NCI-H1417 (cell line): ENCODE data around the gene GARIN3.
"Not testable (repeated sequence)": the region's sequence is repeated elsewhere in the genome, so short reads cannot be mapped to it uniquely, and the experiment has no call there.

ENCODE experiments used
- DNase-seq, 3 experiments: peaks; one replicate each; lab custom pipeline; 2025; lab: John Stamatoyannopoulos, UW

The GARIN3 gene

DNA sequence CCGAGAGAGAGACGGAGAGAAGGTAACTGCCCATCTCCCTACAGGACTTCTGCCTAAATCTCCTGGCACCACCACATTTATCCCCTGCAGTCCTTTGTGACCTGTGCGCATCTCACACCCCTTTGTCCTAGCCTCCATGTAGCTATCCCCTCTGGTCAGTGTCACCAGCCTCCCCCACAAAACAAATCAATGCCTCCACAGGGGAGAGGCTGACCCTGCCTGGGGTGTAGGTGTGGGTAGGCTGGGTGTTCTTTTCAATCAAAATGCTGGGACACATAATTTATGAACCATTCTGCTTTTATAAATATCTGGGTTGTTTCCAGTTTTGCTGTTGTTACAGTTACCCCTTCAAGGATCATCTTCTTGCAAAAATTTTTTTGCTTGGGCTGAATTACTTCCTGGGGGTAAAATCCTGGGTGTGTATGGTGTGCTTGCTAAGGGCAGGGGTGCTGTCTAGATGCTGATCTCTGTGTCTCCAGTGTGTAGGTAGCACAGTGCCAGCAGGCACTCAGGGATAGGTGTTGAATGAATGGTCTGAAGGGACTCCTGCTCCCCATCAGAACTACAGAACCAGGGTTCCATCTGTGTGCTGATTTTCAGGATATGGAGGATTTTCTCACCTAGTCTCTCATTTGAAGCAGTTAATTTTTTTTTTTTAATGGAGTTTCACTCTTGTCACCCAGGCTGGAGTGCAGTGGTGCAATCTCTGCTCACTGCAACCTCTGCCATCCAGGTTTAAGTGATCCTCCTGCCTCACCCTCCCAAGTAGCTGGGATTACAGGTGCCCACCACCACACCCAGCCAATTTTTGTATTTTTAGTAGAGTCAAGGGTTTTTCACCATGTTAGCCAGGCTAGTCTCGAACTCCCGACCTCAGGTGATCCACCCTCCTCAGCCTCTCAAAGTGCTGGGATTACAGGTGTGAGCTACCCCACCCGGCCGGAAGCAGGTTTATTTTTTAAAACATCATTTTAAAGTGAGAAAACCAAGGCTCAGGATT lies at the start of gene GARIN3:
Gene GARIN3 (minus strand): TSS at position 51 of the 1,000 bp plus-strand sequence. CDS start 96 bp downstream, outside the sequence.
- no peak for DNase-seq

DNA sequence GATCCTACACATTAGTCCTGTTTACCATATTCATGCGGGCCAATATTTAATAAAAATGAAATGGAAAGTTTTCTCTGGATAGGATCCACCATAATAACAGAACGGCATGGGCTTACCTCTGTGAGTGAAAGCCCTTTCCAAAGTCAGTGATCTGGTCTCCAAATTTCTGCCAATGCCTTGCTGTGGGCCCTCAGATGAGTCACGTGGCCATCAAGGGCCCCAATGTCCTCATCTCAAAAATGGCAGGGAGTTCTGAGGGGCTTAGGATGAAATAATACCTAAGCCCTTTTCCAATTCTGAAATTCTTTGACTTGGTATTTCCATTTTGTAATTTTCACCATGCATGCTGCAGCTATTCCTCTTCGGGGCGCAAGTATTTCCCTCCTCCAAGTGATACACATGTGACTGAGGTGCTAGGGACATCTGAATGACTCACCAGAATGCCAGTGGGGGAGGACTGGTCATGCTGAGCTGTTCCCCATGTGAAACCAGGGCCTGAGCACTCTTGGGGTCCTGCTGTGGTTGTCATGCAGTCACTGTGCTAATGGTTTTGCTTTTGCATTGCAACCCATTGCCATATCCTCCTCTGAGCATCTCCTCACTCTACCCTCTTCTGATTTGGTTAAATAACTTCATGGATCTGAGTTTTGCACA lies 49.6 kb upstream of the GARIN3 start:
- no peak for DNase-seq

DNA sequence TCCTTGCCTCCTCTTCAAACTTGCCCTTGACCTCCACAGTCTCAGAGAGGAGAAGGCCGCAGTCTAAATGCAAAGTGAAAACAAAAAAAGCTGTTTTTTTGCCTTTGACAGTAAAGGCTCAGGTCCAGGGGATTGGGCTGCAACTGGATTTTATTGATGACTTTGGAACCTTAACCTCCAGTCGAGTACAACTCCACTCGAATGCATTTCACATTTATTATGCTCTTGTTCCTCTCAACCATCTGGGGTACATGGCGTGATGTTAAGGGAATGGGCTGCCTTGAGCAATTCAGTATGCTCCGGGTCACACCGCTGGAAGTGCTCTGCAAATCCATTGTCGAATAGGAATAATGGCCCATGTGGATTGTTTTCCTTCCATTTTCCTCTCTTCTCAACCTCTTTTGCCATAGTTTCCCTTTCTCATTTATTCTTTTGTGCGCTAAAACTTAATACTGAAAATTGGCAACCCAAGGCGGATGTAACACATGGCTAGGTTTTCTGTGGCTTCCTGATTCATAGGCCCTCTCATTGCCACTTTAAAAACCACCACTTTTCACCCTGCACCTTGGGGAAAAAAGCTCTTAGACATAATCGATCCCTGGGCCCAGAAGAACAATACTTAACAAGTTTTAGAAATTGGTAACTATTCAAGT lies 48.9 kb upstream of the GARIN3 start:
- no peak for DNase-seq

DNA sequence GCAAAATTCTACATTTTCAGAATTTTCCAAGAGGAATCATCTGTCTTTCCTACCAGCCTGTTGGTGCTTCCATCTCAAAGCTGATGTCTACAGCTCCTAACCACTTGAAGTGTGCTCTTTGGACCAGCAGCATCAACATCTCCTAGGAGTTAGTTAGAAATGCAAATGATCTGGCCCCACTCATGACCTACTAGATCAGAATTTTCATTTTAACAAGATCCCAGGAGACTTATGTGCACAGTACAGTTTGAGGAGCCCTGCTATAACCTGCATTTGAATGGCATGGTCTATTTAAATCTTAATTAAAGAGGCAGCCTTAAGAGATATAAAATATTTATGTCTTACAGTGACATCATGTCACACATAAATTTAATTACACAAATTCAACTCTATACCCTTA lies 48.4 kb upstream of the GARIN3 start:
- no peak for DNase-seq

- no peak for DNase-seq
Measured at GRCh38 chr5:157213527-157214243, 47.6 kb upstream of the GARIN3 start.

DNA sequence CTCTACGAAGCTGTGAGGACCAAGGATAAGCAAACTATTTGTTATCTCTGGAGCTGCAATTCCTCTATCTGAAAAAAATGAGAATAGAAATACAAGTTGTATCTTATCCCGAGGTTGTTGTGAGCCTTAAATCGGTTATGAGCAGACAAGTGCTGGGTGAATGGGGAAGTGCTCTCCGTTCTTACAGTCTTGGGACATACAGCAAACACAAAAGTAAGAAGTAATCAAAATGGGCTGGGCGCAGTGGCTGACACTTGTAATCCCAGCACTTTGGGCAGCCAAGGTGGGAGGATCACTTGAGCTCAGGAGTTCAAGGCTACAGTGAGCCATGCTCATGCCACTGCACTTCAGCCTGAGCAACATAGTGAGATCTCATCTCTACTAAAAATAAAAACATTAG lies 46.2 kb upstream of the GARIN3 start:
- no peak for DNase-seq

DNA sequence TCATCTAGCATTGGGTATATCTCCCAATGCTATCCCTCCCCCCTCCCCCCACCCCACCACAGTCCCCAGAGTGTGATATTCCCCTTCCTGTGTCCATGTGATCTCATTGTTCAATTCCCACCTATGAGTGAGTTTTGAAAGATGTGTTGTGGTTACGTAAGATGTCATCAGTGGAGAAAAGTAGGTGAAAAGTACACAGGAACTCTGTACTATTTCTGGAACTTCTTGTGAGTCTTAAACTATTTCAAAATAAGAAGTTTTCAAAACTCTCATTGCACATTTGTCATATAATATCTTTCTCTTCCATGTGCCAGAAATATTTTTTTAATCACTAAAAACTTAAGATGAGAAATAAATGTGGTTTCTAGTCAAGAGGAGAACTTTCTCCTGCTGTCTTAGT lies 44.6 kb upstream of the GARIN3 start:
- DNase-seq: not testable (repeated sequence)

DNA sequence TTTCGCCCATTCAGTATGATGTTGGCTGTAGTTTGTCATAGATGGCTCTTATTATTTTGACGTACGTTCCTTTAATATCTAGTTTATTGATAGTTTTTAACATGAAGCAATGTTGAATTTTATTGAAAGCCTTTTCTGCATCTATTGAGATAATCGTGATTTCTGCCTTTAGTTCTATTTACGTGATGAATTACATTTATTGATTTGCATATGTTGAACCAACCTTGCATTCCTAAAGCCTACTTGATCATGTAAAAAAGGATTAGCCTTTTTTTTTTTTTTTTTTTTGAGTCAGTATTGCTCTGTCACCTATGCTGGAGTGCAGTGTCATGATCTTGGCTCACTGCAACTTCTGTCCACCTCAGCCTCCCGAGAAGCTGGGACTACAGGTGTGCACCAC lies 39.6 kb upstream of the GARIN3 start:
- no peak for DNase-seq

DNA sequence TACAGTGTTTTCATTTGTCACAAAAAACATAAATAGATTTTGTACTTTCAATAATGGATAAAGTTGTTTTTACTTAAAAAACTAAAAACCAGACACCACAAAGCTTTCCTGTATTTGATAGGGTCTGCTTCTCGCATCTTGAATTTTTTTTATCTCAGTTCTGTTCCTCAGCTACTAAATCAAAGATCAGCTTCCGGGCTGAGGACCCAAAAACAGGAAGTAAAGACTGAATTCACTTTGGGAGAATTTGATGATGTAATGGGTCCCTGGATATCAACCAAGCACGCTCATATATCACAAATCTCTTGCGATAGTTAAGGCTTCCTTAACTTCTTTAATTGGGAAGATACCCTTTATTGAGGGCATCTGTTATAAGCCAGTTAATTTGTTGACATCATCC lies 38.7 kb upstream of the GARIN3 start:
- DNase-seq: no peak

DNA sequence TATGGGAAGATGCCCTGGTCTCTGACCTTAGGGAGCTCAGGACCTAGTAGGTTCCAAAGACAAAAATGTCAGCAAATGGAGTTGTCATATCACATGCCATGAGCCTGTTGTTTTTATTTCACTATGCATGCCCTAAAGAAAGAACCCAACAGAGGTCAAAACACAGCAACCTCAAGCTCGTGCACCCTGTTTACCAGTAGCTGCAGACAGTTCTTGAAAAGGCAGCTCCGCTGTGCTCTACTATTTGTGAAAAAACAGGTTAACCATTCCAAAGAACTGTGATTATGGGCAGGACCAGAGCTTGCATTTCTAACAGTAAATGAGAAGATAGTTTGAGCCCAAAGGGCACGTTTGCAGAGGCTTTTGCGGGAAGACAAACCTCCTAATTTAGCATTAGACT lies 37.4 kb upstream of the GARIN3 start:
- no peak for DNase-seq

DNA sequence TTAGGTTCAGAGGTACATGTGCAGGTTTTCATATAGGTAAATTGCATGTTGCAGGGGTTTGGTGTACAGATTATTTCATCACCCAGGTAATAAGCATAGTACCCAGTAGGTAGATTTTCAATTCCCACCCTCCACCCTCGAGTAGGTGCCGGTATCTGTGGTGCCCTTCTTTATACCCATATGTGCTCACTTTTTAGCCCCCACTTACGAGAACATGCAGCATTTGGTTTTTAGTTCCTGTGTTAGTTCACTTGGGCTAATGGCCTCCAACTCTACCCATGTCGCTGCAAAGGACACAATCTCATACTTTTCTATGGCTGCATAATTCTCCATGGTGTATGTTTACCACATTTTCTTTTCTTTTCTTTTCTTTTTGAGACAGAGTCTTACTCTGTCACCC lies 35.8 kb upstream of the GARIN3 start:
- no peak for DNase-seq

DNA sequence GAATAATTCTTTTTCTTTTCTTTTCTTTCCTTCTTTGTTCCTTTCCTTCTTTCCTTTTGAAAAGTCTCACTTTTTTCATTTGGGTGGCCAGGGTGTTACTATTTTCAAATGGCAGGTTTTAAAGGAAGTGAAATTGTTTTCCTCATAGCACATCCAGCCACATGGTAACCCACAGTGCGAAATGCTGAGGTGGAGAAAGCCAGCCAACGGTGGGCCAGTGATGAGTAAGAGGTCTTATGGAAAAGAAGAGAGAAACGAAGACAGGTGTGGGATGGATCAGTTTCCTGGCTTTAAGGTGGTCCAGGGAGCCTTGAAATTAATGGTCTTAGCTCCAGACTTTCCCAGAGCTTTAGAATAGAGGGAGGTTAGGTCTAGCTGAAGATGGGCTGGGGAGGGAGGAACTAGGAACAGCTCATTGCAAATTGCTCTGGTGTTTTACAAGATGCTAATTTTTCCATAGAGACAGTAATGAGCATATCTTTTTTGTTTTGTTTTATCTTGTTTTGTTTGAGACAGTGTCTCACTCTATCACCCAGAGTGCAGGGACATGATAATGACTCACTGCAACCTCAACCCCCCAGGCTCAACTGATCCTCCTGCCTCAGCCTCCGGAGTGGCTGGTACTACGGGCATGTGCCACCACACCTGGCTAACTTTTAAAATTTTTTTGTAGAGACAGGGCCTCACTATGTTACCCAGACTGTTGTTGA lies 32.4 kb upstream of the GARIN3 start:
- no peak for DNase-seq

- DNase-seq: peak in 2 of 3 experiments; percentile 3 to 67
Measured at GRCh38 chr5:157197086-157197485, 31.0 kb upstream of the GARIN3 start.

DNA sequence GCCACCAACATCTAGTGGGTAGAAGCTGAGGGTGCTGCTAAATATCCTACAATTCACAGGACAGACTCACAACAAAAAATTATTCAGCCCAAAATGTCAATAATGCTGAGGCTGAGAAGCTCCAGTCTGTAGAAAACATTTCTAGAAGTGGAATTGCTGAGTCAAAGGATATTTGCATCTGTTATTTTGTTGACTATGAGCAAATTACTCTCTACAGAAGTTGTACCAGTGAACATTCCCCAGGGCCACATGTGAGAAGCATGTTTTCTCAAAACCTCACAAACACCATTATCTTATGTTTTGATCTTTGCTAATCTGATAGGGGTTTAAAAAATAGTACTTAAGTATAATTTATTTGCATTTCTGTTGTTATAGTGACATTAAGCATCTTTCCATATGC lies 30.0 kb upstream of the GARIN3 start:
- DNase-seq: no peak

- no peak for DNase-seq
Measured at GRCh38 chr5:157193699-157194424, 27.8 kb upstream of the GARIN3 start.

DNA sequence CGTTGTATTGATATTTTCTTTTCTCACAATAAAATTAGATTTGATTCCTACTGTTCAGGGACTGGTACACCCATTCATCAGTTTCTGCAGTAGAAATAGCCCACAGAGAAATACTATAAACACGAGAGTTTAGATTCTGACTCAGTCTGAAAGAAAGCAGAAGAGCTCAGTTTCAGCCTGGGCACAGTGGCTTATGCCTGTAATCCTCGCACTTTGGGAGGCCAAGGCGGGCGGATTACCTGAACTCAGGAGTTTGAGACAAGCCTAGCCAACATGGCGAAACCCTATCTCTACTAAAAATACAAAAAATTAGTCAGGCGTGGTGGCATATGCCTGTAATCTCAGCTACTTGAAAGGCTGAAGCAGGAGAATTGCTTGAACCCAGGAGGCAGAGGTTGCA lies 23.2 kb upstream of the GARIN3 start:
- DNase-seq: no peak

DNA sequence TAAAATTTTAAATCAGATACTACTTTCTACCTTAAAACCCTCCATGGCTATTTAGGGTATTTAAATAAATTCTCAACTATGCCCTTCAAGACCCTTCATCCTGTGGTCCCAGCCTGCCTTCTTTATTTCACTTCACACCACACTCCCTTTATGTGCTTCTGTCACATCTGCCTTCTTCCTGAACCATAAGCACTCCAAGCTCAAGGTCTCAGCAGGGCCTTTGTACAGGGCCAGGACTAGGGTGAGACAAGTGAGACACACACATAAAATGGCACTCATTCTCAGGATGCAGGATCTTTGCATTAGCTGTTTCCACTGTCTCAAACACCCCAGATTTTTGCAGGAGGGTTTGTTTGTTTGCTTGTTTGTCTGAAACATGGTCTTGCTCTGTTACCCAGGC lies 22.2 kb upstream of the GARIN3 start:
- no peak for DNase-seq

DNA sequence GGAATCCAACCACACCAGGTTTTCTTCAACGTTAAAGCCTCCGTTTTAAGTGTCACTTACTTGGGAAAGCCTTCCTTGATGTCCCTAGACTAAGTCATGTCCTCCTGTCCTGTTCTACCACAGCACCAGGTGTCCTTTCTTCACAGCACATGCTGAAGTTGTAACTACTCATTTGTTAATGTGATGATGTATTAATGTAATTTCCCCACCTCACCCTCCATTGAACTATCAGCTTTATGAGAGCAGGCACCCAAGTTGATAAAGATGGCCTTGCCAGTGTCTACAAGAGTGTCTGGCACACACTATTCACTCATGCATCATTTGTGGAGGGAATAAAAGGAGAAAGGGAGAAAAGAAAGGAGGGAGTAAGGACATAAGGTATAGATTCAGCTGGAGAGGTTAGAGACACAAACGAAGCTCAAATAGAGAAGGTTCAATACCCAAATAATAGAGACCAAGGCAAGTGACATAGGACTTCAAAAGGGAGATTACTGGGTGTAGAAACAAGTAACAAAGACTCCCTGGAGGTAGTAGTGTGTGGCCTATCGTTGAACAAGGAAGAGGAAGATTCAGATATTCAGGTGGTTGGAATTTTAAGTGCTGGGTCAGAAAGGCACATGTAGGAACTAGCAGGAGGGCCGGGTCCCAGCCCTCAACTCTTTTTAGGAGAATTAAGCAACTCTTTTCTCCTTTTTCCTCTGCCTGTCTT lies 21.1 kb upstream of the GARIN3 start:
- DNase-seq: no peak

DNA sequence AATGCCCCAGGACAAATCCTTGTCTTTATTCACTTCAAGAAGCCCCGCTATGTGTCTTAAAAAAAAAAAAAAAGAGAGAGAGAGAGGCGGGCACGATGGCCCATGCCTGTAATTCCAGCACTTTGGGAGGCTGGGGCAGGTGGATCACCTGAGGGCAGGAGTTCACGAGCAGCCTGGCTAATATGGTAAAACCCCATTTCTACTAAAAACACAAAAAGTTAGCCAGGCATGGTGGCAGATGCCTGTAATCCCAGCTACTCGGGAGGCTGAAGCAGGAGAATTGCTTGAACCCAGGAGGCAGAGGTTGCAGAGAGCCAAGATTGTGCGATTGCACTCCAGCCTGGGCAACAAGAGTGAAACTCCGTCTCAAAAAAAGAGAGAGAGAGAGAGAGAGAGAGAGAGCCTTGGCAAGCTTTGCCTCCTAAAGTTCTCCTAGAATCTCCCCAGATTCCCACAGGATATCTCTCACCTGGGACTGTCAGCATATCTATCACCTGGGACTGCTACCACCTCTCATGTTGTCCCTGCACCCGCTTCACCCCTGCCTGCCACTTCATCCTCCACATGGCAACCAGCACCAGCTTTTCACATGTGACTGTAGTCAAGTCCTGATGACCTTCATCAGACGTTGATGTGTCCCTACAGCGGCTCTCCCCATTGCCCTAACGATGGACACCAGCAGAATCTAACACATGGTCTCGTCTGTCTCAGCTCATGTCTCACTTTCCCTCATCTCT lies 20.4 kb upstream of the GARIN3 start:
- DNase-seq: no peak
